ENCODE results near the gene PCDH15. TPM values are rescaled to one million over a fixed set of nuclear protein-coding genes. Genes with fewer than 3 reads are reported as not detected.

The PCDH15 gene
- total RNA-seq, 1 experiment from 2014 or later, result not detected

- Histone ChIP-seq H3K4me1 (ENCODE audit: insufficient read depth, low read length, poor library complexity, severe bottlenecking) (no peaks in the 10 kb centered on the region), H3K27me3 (replicated peaks; ENCODE audit: insufficient read depth, low read depth, low read length, poor library complexity) (no peaks in the 10 kb centered on the region), H3K27ac (ENCODE audit: low read depth, low read length, poor library complexity, severe bottlenecking) (no peak overlapping the region), H3K9me3 (ENCODE audit: low read depth, low read length, poor library complexity, severe bottlenecking) (no peaks in the 10 kb centered on the region), H3K36me3 (ENCODE audit: insufficient read depth, low read length, poor library complexity, severe bottlenecking) (no peaks in the 10 kb centered on the region), H3K4me3 (ENCODE audit: low read depth, low read length, poor library complexity, severe bottlenecking) (no peak overlapping the region)
- POLR2A ChIA-PET (ENCODE audit: low non-redundant PET), result no interaction called here
- intact Hi-C loops (cut with micrococcal nuclease; ENCODE audit: unreplicated experiment), result no loop called here
- no peak for DNase-seq (ENCODE audit: low spot score)
- TF ChIP-seq EZH2 (IDR thresholded peaks at IDR 0.05; ENCODE audit: borderline replicate concordance, low read depth, low read length, poor library complexity, severe bottlenecking), result no peak
- TF ChIP-seq CTCF (conservative IDR thresholded peaks at IDR 0.05; ENCODE audit: low read depth, low read length), result no peak
- CTCF ChIA-PET, result no interaction called here
- BruUV-seq (replicated peaks), result no TSS peak
Measured at GRCh38 chr10:54577682-54578081, 223.3 kb downstream of the PCDH15 start.

GRCh38 chr10:54576541-54576940 lies 224.5 kb downstream of the PCDH15 start:
- POLR2A ChIA-PET (ENCODE audit: low non-redundant PET), result no interaction called here
- intact Hi-C loops (cut with micrococcal nuclease; ENCODE audit: unreplicated experiment), result no loop called here
- Histone ChIP-seq H3K36me3 (ENCODE audit: insufficient read depth, low read length, poor library complexity, severe bottlenecking) (no peaks in the 10 kb centered on the region), H3K4me3 (ENCODE audit: low read depth, low read length, poor library complexity, severe bottlenecking) (no peak overlapping the region), H3K9me3 (ENCODE audit: low read depth, low read length, poor library complexity, severe bottlenecking) (peaks cover 1% of the 10 kb centered on the region), H3K27me3 (replicated peaks; ENCODE audit: insufficient read depth, low read depth, low read length, poor library complexity) (no peaks in the 10 kb centered on the region), H3K27ac (ENCODE audit: low read depth, low read length, poor library complexity, severe bottlenecking) (no peak overlapping the region), H3K4me1 (ENCODE audit: insufficient read depth, low read length, poor library complexity, severe bottlenecking) (no peaks in the 10 kb centered on the region)
- CTCF ChIA-PET, result no interaction called here
- DNase-seq (ENCODE audit: low spot score), result no peak
- BruUV-seq (replicated peaks), result no TSS peak
- TF ChIP-seq EZH2 (IDR thresholded peaks at IDR 0.05; ENCODE audit: borderline replicate concordance, low read depth, low read length, poor library complexity, severe bottlenecking) (no peak), CTCF (conservative IDR thresholded peaks at IDR 0.05; ENCODE audit: low read depth, low read length) (no peak)

- intact Hi-C loops (cut with micrococcal nuclease; ENCODE audit: unreplicated experiment), result no loop called here
- ChIA-PET CTCF (no interaction called here), POLR2A (ENCODE audit: low non-redundant PET) (no interaction called here)
- no peak for DNase-seq (ENCODE audit: low spot score)
- peaks cover 23% of the 10 kb centered on the region for H3K9me3 ChIP-seq (ENCODE audit: low read depth, low read length, poor library complexity, severe bottlenecking)
- TF ChIP-seq EZH2 (IDR thresholded peaks at IDR 0.05; ENCODE audit: borderline replicate concordance, low read depth, low read length, poor library complexity, severe bottlenecking) (no peak), CTCF (conservative IDR thresholded peaks at IDR 0.05; ENCODE audit: low read depth, low read length) (no peak)
- no peaks in the 10 kb centered on the region for H3K36me3 ChIP-seq (ENCODE audit: insufficient read depth, low read length, poor library complexity, severe bottlenecking)
- no peak overlapping the region for H3K27ac ChIP-seq (ENCODE audit: low read depth, low read length, poor library complexity, severe bottlenecking)
- no peaks in the 10 kb centered on the region for H3K27me3 ChIP-seq (replicated peaks; ENCODE audit: insufficient read depth, low read depth, low read length, poor library complexity)
- no peaks in the 10 kb centered on the region for H3K4me1 ChIP-seq (ENCODE audit: insufficient read depth, low read length, poor library complexity, severe bottlenecking)
- no peak overlapping the region for H3K4me3 ChIP-seq (ENCODE audit: low read depth, low read length, poor library complexity, severe bottlenecking)
- BruUV-seq (replicated peaks), result no TSS peak
Measured at GRCh38 chr10:54559498-54559897, 241.5 kb downstream of the PCDH15 start.

Data from A673 (cell line).